Measurements from ENCODE around the gene NR2C2.

NR2C2 gene

DNA sequence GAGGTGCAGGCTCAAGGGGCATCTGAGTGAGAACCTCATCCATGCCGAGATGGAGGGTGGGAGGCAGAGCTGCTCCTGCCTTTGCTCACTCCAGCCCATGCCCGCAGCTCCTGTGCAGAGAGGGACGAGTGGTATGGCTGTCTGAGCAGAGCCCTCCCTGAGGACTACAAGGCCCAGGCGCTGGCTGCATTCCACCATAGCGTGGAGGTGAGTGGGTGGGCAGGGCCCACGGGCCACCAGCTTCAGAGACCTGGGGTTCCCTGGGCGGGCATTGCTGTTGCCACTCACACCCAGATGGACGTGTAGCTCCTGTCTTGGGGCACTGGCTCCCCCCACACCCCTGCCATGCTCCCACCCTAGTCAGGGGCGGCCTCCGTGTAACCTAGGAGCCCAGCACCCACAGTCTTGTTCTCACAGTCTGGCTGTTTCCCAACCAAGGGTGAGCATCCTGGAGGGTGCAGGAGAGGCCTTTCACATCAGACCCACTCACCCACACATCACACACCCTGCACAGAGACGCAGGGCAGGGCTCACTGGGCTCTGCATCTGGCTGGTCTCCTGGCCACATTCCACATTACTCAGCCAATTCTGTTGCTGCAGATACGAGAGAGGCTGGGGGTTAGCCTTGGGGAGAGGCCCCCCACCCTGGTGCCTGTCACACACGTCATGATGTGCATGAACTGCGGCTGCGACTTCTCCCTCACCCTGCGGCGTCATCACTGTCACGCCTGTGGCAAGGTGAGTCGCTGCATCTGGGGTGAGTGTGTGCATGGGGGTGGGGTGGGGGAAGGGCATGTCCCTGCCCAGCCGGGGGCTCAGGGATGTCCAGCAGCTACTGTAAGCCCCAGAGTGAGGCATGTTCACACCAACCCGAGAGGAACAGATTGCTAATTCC is 25.3 kb upstream of the NR2C2 start:
- DNase-seq, result no peak

- DNase-seq, result no peak
Measured at GRCh38 chr3:14922863-14923262, 24.5 kb upstream of the NR2C2 start.

- no peak for DNase-seq
Measured at GRCh38 chr3:14923476-14923875, 23.9 kb upstream of the NR2C2 start.

- DNase-seq, result peak; percentile 26 to 48
Measured at GRCh38 chr3:14925729-14926591, 21.4 kb upstream of the NR2C2 start.

DNA sequence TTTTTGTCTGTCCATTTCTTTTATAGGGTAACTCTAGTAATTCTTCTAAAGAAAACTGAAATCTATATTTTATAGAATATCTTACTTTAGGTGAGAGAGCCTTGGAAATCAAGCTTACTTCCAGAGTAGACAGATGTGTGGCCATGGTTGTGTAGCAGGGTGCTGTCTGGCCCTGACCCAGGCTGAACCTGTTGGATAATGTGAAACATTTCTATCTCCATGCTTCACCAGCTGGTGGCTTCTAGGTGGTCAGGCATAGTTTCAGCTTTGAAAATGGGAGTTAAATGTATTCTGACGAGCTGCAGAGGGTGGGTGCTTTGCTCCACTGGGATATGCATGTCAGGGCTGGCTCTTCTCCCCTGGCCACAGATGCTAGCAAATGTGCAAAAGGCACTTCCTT is 20.8 kb upstream of the NR2C2 start:
- no peak for DNase-seq

- no peak for DNase-seq
Measured at GRCh38 chr3:14927308-14927707, 20.1 kb upstream of the NR2C2 start.

GRCh38 chr3:14929310-14930074 is 17.9 kb upstream of the NR2C2 start:
- no peak for DNase-seq

DNA sequence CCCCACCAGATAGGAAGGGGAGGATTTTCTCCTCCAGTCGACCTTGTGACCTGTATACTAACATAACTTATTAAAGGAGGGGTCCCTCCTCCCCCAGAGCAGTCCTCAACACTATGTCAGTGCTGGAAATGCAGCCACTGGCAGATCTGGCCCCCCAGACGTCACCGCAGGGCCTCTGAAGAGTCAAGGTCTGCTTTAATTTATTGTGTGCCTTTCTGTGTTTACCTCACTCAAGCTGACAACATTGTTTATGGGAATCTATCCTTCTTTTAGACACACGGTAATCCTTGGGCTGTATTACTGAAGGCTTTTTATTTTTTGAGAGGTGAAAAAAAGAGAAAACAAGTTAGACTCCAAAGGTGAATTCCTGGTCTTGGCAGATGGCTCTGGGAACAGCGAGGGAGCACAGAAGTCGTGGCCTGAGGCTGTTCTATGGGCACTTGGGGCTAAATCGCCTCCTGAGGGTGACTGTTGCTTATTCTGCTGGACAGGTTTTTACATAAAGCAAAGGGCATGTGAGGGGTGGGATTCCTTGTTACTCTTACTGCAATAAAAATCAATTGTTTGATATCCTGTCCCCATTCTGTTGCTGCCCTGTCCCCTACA is 13.5 kb upstream of the NR2C2 start:
- no peak for DNase-seq

GRCh38 chr3:14935592-14936345 is 11.6 kb upstream of the NR2C2 start:
- DNase-seq, result no peak

DNA sequence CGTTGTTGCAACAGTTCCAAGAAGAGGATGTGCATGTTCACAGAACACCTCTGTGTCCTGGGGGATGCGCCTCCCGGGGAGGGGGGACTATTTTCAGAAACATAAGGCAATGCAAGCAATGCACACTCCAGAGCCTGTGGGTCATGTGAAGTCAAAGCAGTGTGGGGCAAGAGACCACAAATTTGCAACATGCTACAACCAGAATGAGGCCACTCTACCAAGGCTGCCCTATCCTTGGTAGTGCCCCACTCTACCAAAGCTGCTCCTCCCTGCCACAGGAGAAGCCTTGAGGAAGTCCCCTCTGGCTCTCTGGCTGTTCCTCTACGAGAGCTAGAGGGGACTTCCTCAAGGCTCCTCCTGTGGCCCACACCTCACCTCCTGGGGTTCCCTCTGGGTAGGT is 8.4 kb upstream of the NR2C2 start:
- no peak for DNase-seq

DNA sequence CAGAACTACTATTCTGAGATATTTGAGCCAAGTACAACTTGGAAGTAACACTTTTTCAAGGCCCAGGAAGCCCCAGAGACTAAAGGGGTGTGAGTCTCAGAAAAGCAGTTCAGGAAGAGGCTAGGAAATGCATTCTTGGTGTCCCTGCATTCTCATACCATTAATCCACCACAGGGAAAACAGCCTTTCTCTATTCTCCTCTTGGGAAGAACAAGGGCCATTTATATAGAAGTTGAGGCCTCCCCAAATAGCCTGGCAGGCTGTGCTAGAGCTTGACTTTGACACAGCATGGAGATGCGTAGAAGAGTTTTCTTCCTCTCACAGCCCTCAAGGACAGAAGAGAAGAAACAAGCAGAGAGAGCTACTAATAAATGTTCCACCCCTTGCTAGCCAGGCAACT is 5.5 kb upstream of the NR2C2 start:
- DNase-seq, result no peak

GRCh38 chr3:14943042-14943441 is 4.3 kb upstream of the NR2C2 start:
- no peak for DNase-seq

- no peak for DNase-seq
Measured at GRCh38 chr3:14946236-14946635, 1.1 kb upstream of the NR2C2 start.

DNA sequence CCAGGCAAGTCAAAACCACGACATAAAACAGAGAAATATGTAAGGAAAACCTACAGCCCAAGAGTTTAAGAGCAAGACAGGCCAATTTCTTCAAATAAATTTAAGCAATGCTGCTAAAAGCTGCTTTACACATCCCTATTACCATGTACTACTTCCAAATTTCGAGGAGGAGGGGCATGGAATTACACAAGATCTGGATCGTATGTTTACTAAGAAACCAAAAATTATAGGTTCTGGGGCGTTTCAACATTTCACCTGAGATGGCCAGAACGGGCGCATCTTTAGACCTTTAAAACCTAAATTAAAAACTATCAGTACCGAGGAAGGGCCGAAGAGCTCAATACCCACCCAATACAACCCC is 664 bp upstream of the NR2C2 start:
- no peak for DNase-seq

DNA sequence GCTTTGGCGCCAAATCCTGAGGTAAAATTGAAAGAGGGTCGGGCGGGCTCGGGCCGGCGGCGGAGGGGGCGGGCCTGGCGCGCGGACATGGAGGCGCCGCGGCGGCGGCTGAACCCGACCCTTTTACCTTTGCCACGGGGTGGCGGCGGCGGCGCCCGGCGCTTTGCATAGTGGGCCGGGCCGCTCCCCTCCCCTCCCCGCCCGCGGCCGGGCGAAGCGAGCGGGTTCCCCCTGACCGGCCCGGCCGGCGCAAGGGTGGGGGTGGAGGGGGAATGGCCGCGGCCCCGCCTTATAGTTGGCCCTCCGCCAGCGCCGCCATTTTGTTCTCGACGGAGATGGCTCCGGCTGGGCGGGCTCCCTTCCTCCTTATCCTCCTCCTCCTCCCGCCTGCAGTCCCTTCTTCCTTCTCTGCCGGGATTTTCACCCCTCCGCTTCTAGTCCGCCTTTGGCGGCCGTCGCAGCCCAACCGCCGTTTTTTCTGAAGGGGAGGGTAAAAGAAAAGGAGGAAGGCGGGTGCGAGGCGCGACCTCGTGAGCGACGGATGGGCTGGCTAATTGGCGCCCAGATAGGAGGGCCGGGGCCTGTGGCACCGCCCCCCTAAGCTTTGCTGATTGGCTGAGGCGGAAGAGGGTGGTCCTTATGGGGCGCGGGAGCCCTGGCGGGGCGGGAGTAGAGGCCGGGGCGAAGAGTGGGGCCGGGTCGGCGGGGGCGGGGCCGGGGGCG is 664 bp downstream of the NR2C2 start:
- DNase-seq, result peak; percentile 78 to 93

DNA sequence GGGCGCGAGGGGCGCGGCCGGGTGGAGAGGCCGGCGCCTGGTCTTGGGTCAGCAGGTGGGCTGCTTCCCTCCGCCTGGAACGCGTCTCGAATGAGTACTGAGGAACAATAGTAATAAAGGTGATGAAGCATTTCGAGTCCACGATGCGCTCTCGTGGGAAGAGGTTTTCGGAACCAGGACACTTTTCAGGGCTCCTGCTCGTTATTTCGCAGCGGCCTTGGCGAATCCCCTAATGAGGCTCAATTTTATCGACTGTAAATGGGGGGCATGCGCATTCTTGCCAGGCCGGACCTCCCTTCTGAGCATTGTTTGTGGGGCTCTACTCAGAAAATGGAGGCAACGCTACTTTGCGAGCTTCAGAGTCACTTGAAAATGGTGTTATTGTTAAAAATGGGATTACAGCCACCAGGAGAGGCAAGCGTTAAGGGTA is 1.2 kb downstream of the NR2C2 start:
- DNase-seq, result no peak

DNA sequence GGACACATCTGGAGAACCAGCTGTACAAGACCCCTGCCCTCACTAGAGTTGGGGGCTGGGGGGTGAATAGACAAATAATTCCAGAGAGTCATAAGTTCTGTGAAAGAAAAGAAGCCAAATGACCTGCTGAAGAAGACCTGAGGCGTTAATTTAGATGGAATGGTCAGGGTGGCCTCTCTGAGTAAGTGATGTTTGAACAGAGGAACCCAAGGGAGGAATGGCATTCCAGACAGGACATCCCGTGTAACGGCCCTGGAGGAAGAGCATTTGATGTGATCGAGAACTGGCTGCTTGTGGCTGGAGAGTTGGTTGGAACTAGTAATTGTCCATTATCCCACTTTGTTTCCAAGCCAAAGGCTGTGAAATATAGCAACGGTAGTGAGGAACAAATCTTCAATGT is 1.7 kb downstream of the NR2C2 start:
- DNase-seq, result no peak

DNA sequence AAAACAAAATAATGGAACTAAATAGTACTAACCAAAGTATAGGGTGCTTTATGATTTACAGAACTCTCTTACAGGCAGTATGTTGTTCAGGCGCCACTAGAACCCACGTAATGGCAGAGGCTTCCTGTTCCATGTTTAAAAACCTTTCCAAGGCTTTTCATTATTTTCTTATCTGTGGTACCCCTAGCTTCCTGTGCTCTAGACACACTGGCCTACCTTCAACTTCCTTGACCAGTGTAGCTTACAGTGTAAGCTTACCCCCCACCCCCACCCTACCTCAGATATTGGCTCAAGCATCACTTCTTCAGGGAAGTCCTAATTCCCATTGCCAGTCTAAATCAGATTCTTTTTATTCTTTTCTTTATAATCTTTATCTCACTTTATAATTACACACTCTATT is 2.9 kb downstream of the NR2C2 start:
- DNase-seq, result no peak

DNA sequence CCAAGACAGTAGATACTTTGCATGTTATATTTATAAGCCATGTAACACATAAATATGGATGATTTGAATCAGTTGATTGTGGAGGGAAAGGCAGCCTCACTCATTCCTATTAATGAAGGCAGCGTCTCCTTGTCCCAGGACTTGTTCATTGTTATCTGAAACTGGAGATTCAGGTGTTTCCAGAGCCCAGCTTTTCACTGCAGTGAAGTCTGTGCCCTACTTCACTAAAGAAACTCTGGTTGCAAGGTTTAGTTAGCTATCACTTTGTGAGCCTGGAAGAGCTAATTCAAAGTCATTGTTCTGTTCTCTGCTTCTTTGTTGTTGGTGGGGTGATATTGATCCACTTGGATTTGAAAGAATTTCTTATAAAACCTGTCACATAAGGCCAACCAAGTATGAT is 9.8 kb downstream of the NR2C2 start:
- no peak for DNase-seq

- no peak for DNase-seq
Measured at GRCh38 chr3:14957925-14958324, 10.5 kb downstream of the NR2C2 start.

GRCh38 chr3:14959359-14959943 is 12.1 kb downstream of the NR2C2 start:
- DNase-seq, result no peak
